Breast epithelium (tissue), 4 donors: ENCODE results near the gene TRIM26. TPM values are rescaled to one million over a fixed set of nuclear protein-coding genes. Genes with fewer than 3 reads are reported as not detected.

Experiments used
- DNase-seq, 2 donors: peaks; one replicate each; pipeline ENCODE4 v3.0.0-alpha.2; 2019; ENCODE audit warnings: low spot score in 2 of 2
- H3K27ac ChIP-seq, 2 donors: fragments of 200-600 bp; sonication (generic) in 1 of 2; one replicate each; pipeline ENCODE4 v1.5.1; 2016 to 2019; ENCODE audit warnings: mild to moderate bottlenecking in 1 of 2
- H3K27me3 ChIP-seq, 2 donors: fragments of 200-600 bp; sonication (generic) in 1 of 2; one replicate each; pipeline versions ENCODE4 v1.5.1 to v1.6.0; 2017 to 2019; ENCODE audit warnings: control low read depth in 1 of 2, mild to moderate bottlenecking in 1 of 2
- H3K36me3 ChIP-seq: fragments of 200-600 bp; one replicate; pipeline ENCODE4 v1.5.1; 2019
- H3K4me1 ChIP-seq, 2 donors: fragments of 200-600 bp; sonication (generic); one replicate each; pipeline ENCODE4 v1.5.1; 2016 to 2019; ENCODE audit warnings: control low read depth in 1 of 2
- H3K4me3 ChIP-seq, 3 donors: fragments of 200-600 bp; sonication (generic); 1 replicate in 2 of 3; 2 replicates in 1 of 3; pipeline ENCODE4 v1.5.1; 2016 to 2019; ENCODE audit warnings: mild to moderate bottlenecking in 3 of 3, moderate library complexity in 2 of 3
- H3K9me3 ChIP-seq, 2 donors: fragments of 200-600 bp; sonication (generic) in 1 of 2; one replicate each; pipeline ENCODE4 v1.5.1; 2016 to 2019; ENCODE audit warnings: control low read depth in 1 of 2
- POLR2A ChIP-seq: fragments of 450-650 bp; IDR thresholded peaks from one replicate; pipeline ENCODE4 v1.6.1; 2016; ENCODE audit warnings: antibody characterized with exemption, mild to moderate bottlenecking, moderate library complexity
- POLR2AphosphoS5 ChIP-seq, 3 donors: sonication (generic); formaldehyde crosslinking; IDR thresholded peaks; one replicate each; pipeline ENCODE4 v1.6.1; 2017; ENCODE audit warnings: antibody characterized with exemption in 3 of 3
- intact Hi-C: fragments of 100-400 bp; cut with DNase I; formaldehyde crosslinking; loops from one replicate; pipeline ENCODE4 v1.15.1; 2023; ENCODE audit warnings: low total_unique reads
- total RNA-seq, 3 donors: library from RNA; depleted of rRNA; stranded (reverse); fragments of >200 nt; gene quantifications; one replicate each; pipeline ENCODE4 v1.1.0, GENCODE V29; 2016
- TF ChIP-seq, protein P1 (sequence below), 3 donors: fragments of 450-650 bp; IDR thresholded peaks; one replicate each; pipeline ENCODE4 v1.5.1; 2016 to 2017; ENCODE audit warnings: antibody characterized with exemption in 3 of 3, mild to moderate bottlenecking in 3 of 3, moderate library complexity in 3 of 3

Gene TRIM26
- total RNA-seq, 3 donors from 2014 or later: 31.7 to 66.2 (median 47.5) TPM

DNA sequence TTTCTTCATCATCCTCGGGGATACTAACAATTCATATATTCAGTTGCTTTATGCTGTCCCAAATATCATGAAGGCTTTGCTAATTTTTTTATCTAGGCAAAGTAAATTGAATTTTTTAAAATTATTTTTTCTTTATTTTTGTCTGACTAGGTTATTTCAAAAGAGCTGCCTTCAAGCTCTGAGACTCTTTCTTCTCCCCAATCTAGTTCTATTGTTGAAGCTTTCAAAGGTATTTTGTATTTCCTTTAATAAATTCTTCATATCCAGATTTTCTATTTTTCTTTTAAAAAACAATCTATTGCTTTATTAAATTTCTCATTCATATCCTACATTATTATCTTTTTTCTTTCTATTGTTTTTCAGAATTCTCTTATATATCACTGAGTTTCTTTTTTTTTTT is 33.1 kb downstream of the TRIM26 start:
- Histone ChIP-seq H3K4me3 (no peak overlapping the region), H3K9me3 (peaks cover 0 to 15% of the 10 kb centered on the region in 2 donors), H3K27ac (no peak overlapping the region), H3K27me3 (peaks cover 0 to 4% of the 10 kb centered on the region in 2 donors), H3K4me1 (no peaks in the 10 kb centered on the region), H3K36me3 (no peaks in the 10 kb centered on the region)
- DNase-seq: no peak
- intact Hi-C loops: no loop called here
- TF ChIP-seq POLR2A: no peak
- TF ChIP-seq, protein P1, sequence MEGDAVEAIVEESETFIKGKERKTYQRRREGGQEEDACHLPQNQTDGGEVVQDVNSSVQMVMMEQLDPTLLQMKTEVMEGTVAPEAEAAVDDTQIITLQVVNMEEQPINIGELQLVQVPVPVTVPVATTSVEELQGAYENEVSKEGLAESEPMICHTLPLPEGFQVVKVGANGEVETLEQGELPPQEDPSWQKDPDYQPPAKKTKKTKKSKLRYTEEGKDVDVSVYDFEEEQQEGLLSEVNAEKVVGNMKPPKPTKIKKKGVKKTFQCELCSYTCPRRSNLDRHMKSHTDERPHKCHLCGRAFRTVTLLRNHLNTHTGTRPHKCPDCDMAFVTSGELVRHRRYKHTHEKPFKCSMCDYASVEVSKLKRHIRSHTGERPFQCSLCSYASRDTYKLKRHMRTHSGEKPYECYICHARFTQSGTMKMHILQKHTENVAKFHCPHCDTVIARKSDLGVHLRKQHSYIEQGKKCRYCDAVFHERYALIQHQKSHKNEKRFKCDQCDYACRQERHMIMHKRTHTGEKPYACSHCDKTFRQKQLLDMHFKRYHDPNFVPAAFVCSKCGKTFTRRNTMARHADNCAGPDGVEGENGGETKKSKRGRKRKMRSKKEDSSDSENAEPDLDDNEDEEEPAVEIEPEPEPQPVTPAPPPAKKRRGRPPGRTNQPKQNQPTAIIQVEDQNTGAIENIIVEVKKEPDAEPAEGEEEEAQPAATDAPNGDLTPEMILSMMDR (IDR thresholded peaks at IDR 0.05): no peak
- no peak for TF ChIP-seq POLR2AphosphoS5 (IDR thresholded peaks at IDR 0.05)

DNA sequence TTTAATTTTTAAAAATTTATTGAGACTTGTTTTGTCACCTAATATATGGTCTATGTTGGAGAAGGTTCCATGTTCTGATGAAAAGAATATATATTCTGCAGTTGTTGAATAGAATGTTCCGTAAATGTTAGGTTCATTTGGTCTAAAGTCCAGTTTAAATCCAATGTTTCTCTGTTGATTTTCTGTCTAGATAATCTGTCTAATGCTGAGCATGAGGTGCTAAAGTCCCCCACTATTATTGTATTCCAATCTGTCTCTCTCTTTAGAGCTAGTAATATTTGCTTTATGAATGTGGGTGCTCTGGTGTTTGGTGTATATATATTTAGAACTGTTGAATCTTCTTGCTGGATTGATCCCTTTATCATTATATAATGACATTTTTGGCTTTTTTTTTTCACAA is 34.4 kb downstream of the TRIM26 start:
- H3K9me3 ChIP-seq: peaks cover 0 to 15% of the 10 kb centered on the region in 2 donors
- no peak for TF ChIP-seq POLR2AphosphoS5 (IDR thresholded peaks at IDR 0.05)
- TF ChIP-seq, protein P1 (IDR thresholded peaks at IDR 0.05): no peak
- TF ChIP-seq POLR2A: no peak

DNA sequence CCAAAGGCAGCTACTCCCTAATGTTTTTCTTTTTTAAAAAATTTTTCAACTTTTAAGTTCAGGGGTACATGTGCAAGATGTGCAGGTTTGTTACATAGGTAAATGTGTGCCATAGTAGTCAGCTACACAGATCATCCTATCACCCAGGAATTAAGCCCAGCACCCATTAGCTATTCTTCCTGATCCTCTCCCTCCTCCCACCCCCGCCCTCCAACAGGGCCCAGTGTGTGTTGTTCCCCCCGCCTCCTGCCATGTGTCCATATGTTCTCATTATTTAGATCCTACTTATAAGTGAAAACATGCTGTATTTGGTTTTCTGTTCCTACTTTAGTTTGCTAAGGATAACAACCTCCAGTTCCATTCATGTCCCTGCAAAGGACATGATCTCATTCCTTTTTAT is 37.4 kb downstream of the TRIM26 start:
- Histone ChIP-seq H3K27me3 (peaks cover 0 to 28% of the 10 kb centered on the region in 2 donors), H3K27ac (no peak overlapping the region), H3K4me3 (no peak overlapping the region)

More for the DNA sequence above, 34.4 kb downstream of the TRIM26 start:
- intact Hi-C loops: no loop called here
- no peak overlapping the region for H3K27ac ChIP-seq
- peaks cover 0 to 4% of the 10 kb centered on the region in 2 donors for H3K27me3 ChIP-seq
- no peak for DNase-seq
- H3K4me3 ChIP-seq: no peak overlapping the region
- no peaks in the 10 kb centered on the region for H3K36me3 ChIP-seq
- H3K4me1 ChIP-seq: no peaks in the 10 kb centered on the region

DNA sequence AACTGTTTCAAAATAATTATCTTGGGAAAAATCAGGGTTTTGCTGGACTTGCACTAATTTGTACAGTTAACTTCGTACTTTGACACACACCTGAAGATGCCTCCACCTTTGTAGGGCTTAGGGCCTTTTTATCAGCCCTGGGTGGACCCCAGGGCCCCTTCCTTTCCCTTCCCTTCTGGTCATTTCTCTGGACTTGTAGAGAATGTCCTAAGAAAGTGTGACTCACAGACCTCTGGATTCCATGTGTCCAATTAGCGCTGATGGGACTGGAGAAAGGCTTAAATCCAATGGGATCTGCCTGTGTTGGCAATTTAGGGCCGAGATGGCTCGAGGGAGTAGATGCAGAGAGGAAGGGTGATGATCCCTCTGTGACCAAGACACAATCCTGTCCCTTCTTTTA is 40.5 kb downstream of the TRIM26 start:
- H3K36me3 ChIP-seq: no peaks in the 10 kb centered on the region
- peaks cover 0 to 4% of the 10 kb centered on the region in 2 donors for H3K4me1 ChIP-seq
- no peak overlapping the region for H3K27ac ChIP-seq
- H3K9me3 ChIP-seq: no peaks in the 10 kb centered on the region
- no peak for DNase-seq
- no peak overlapping the region for H3K4me3 ChIP-seq
- H3K27me3 ChIP-seq: peaks cover 0 to 40% of the 10 kb centered on the region in 2 donors
- intact Hi-C loops: no loop called here
- TF ChIP-seq POLR2A (no peak), POLR2AphosphoS5 (IDR thresholded peaks at IDR 0.05) (no peak)
- TF ChIP-seq, protein P1 (IDR thresholded peaks at IDR 0.05): no peak

More for the DNA sequence above, 37.4 kb downstream of the TRIM26 start:
- TF ChIP-seq POLR2AphosphoS5 (IDR thresholded peaks at IDR 0.05) (no peak), POLR2A (no peak)
- TF ChIP-seq, protein P1 (IDR thresholded peaks at IDR 0.05): no peak
- no peaks in the 10 kb centered on the region for H3K36me3 ChIP-seq
- H3K9me3 ChIP-seq: peaks cover 0 to 15% of the 10 kb centered on the region in 2 donors
- H3K4me1 ChIP-seq: peaks cover 0 to 4% of the 10 kb centered on the region in 2 donors
- DNase-seq: no peak
- intact Hi-C loops: no loop called here

DNA sequence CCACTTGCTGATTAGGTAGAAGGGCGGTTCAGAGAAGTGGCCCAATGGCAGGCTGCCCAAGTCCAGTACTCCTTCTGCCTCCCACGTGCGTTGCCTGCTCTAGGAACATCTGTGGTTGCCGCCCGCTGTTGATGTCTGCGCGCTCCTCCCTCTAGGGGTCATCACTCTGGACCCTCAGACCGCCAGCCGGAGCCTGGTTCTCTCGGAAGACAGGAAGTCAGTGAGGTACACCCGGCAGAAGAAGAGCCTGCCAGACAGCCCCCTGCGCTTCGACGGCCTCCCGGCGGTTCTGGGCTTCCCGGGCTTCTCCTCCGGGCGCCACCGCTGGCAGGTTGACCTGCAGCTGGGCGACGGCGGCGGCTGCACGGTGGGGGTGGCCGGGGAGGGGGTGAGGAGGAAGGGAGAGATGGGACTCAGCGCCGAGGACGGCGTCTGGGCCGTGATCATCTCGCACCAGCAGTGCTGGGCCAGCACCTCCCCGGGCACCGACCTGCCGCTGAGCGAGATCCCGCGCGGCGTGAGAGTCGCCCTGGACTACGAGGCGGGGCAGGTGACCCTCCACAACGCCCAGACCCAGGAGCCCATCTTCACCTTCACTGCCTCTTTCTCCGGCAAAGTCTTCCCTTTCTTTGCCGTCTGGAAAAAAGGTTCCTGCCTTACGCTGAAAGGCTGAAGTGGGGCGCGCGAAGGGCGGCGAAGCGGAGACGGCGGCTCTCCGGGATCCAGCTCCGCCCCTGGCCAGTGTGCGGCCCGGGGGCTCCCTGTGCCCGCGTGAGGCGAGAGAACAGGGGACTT is 41.3 kb downstream of the TRIM26 start:
- peaks cover 0 to 46% of the 10 kb centered on the region in 2 donors for H3K27me3 ChIP-seq
- H3K4me1 ChIP-seq: peaks cover 0 to 4% of the 10 kb centered on the region in 2 donors
- peak overlapping the region in 1 of 3 donors; percentile 54 for H3K4me3 ChIP-seq
- no peak for DNase-seq
- H3K9me3 ChIP-seq: no peaks in the 10 kb centered on the region
- intact Hi-C loops: no loop called here
- no peaks in the 10 kb centered on the region for H3K36me3 ChIP-seq
- no peak overlapping the region for H3K27ac ChIP-seq
- no peak for TF ChIP-seq POLR2AphosphoS5 (IDR thresholded peaks at IDR 0.05)
- TF ChIP-seq, protein P1 (IDR thresholded peaks at IDR 0.05): no peak
- no peak for TF ChIP-seq POLR2A
